Fibroblast of gingiva (primary cell): Measurements from ENCODE around the gene MGAT5B.
"Not testable (repeated sequence)": the region's sequence is repeated elsewhere in the genome, so short reads cannot be mapped to it uniquely, and the experiment has no call there.

Experiments
- DNase-seq: peaks from one replicate; pipeline ENCODE4 v3.0.0-alpha.2; 2011; ENCODE audit warnings: low read depth

Gene MGAT5B

GRCh38 chr17:76951375-76951905, 83.2 kb downstream of the MGAT5B start:
- DNase-seq = no peak

GRCh38 chr17:76952402-76952801, 84.2 kb downstream of the MGAT5B start:
- no peak for DNase-seq

GRCh38 chr17:76953066-76953465, 84.9 kb downstream of the MGAT5B start:
- no peak for DNase-seq

- no peak for DNase-seq
Measured at GRCh38 chr17:76953946-76954345, 85.7 kb downstream of the MGAT5B start.

- no peak for DNase-seq
Measured at GRCh38 chr17:76955191-76955590, 87.0 kb downstream of the MGAT5B start.

GRCh38 chr17:76956846-76957540, 88.8 kb downstream of the MGAT5B start:
- no peak for DNase-seq

- no peak for DNase-seq
Measured at GRCh38 chr17:76957678-76958464, 89.7 kb downstream of the MGAT5B start.

GRCh38 chr17:76958974-76959373, 90.8 kb downstream of the MGAT5B start:
- no peak for DNase-seq

GRCh38 chr17:76961869-76962268, 93.7 kb downstream of the MGAT5B start:
- DNase-seq = no peak

- no peak for DNase-seq
Measured at GRCh38 chr17:76962858-76963257, 94.7 kb downstream of the MGAT5B start.

- DNase-seq = no peak
Measured at GRCh38 chr17:76966016-76966415, 97.8 kb downstream of the MGAT5B start.

GRCh38 chr17:76966486-76967181, 98.4 kb downstream of the MGAT5B start:
- DNase-seq = no peak

GRCh38 chr17:76967762-76968161, 99.6 kb downstream of the MGAT5B start:
- no peak for DNase-seq

- no peak for DNase-seq
Measured at GRCh38 chr17:76968707-76969597, 100.7 kb downstream of the MGAT5B start.

- no peak for DNase-seq
Measured at GRCh38 chr17:76969598-76970172, 101.5 kb downstream of the MGAT5B start.

- not testable (repeated sequence) for DNase-seq
Measured at GRCh38 chr17:76970228-76970627, 102.0 kb downstream of the MGAT5B start.

GRCh38 chr17:76972046-76972641, 103.9 kb downstream of the MGAT5B start:
- no peak for DNase-seq

GRCh38 chr17:76973040-76973439, 104.8 kb downstream of the MGAT5B start:
- DNase-seq = no peak

- no peak for DNase-seq
Measured at GRCh38 chr17:76974721-76975120, 106.5 kb downstream of the MGAT5B start.

- DNase-seq = not testable (repeated sequence)
Measured at GRCh38 chr17:76978050-76978449, 109.8 kb downstream of the MGAT5B start.
